Activated naive CD8-positive, alpha-beta T cell treated with anti-CD3 and anti-CD28 coated beads, Interleukin-2, amount 50 U/mL, for 24 hours (primary cell): Measurements from ENCODE around the gene CCL2.

Source experiments
- ATAC-seq: fragments of 150-1000 bp; cut with Tn5 transposase; one replicate; pipeline ENCODE4 v1.10.0; 2021
- DNase-seq: peaks from one replicate; pipeline ENCODE4 v3.0.0; 2021
- H3K27ac Mint-ChIP-seq: one replicate; pipeline ENCODE4 v1.8.0; 2021; ENCODE audit warnings: mild to moderate bottlenecking, mixed read lengths
- H3K27me3 Mint-ChIP-seq: one replicate; pipeline ENCODE4 v1.8.0; 2021; ENCODE audit warnings: mixed read lengths
- H3K36me3 Mint-ChIP-seq: one replicate; pipeline ENCODE4 v1.8.0; 2021; ENCODE audit warnings: low read depth, mixed read lengths
- H3K4me1 Mint-ChIP-seq: one replicate; pipeline ENCODE4 v1.8.0; 2021; ENCODE audit warnings: mixed read lengths
- H3K4me3 Mint-ChIP-seq: one replicate; pipeline ENCODE4 v1.8.0; 2021; ENCODE audit warnings: mild to moderate bottlenecking, moderate library complexity, mixed read lengths
- H3K9me3 Mint-ChIP-seq: one replicate; pipeline ENCODE4 v1.8.0; 2021; ENCODE audit warnings: mixed read lengths

CCL2 gene

DNA sequence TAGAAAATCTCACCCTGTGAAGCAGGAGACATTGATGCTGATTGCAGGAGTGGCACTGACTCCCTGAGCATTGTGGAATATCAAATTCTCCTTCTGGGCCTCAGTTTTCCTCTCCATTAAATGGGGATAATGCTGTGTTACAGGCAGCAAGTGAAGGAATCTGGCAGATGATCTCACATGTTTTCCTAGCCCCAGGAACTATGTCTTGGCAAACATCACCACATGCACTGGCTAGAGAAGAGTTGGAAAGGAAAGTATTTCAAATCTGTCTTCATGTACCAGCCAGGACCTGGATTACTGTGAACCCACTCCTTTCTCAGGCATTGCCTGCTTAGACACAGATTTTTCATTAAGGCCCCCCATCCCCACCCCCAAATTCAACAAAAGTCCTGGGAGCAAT, 50.5 kb downstream of the CCL2 start:
- DNase-seq, result no peak
- Mint-ChIP-seq H3K27ac (no peak overlapping the region), H3K4me3 (no peak overlapping the region), H3K9me3 (no peaks in the 10 kb centered on the region), H3K27me3 (peaks cover 10% of the 10 kb centered on the region), H3K36me3 (no peaks in the 10 kb centered on the region), H3K4me1 (peaks cover 2% of the 10 kb centered on the region)
- ATAC-seq, result no peak

DNA sequence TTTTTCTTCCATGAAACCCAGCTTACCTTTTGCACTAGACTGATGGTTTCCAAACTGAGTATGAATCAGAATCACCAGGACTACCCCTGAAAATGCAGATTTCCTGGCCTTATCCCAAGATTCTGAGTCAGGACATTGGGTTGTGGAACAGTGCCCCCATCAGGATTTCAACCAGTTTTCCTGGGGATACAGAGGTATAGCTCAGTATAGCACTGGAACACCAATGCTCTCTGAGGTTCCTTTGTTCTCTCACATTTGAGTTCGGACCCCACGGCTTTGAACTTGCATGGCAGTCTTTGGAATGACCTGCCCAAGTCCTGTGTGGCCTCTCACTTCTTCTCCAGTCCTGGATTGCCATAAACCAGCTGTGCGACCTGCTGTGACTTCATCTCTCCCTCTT, 51.4 kb downstream of the CCL2 start:
- no peak for DNase-seq
- ATAC-seq, result no peak
- H3K27ac Mint-ChIP-seq, result no peak overlapping the region
- no peak overlapping the region for H3K4me3 Mint-ChIP-seq
- peaks cover 2% of the 10 kb centered on the region for H3K4me1 Mint-ChIP-seq
- no peaks in the 10 kb centered on the region for H3K9me3 Mint-ChIP-seq
- no peaks in the 10 kb centered on the region for H3K36me3 Mint-ChIP-seq
- H3K27me3 Mint-ChIP-seq, result peaks cover 12% of the 10 kb centered on the region
